ENCODE measurements around the gene GNG2.

GNG2 gene

GRCh38 chr14:51951656-51952055 lies 91.2 kb downstream of the GNG2 start:
- DNase-seq, result no peak

- DNase-seq, result no peak
Observed at GRCh38 chr14:51954031-51954430, 93.6 kb downstream of the GNG2 start.

- no peak for DNase-seq
Observed at GRCh38 chr14:51954657-51955056, 94.2 kb downstream of the GNG2 start.

DNA sequence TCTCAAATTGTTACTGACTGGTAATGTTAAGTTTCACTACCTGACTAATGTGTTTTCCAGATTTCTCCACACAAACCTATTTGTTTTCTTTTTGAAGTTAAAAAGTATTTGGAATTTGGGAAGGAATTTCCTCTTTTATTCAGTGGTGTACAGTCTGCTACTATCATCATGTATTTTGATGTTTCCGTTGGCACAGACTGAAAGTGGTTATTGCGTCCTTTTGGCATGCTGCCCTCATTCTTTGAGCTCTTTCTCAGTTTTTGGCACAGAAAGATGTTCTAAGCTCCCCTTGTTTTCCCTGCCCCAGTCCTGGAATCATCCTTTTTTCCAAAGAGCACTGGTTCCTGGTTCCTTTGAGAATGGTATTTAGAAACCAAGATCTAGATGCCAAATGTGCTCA lies 97.5 kb downstream of the GNG2 start:
- no peak for DNase-seq

DNA sequence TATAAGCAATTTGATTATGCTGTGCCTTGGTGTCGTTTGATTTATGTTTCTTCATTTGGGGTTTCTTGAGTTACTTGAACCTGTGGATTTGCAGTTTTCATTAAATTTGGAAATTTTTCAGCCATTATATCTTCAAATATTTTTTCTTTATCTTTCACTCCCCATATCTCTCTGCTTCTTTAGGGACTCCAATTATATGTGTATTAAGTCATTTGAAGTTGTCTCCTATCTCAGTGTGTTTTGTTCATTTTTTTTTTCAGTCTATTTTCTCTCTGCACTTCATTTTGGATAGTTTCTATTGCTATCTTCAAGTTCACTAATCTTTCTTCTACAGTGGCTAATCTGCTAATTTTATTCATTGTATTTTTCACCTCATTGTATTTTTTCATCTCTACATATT lies 99.5 kb downstream of the GNG2 start:
- DNase-seq, result no peak

GRCh38 chr14:51960866-51961265 lies 100.5 kb downstream of the GNG2 start:
- no peak for DNase-seq

DNA sequence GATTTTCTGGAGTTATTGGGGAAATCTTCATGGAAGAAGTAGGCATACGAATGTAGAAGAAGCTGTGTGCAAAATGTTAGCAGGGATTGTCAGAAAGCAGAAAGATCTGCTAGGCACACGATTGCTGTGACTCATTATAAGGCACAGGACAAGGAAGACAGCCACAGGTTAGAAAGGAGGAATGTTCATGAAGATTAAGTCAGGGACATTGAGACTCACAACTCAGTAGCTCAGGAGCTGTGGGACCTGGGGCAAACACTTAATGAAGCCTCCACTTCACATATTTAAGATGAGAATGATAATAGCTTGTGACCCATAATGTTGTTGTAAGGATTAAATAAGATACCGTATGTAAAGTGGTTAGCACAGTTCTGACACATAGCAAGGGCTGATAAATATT lies 102.3 kb downstream of the GNG2 start:
- DNase-seq, result no peak

DNA sequence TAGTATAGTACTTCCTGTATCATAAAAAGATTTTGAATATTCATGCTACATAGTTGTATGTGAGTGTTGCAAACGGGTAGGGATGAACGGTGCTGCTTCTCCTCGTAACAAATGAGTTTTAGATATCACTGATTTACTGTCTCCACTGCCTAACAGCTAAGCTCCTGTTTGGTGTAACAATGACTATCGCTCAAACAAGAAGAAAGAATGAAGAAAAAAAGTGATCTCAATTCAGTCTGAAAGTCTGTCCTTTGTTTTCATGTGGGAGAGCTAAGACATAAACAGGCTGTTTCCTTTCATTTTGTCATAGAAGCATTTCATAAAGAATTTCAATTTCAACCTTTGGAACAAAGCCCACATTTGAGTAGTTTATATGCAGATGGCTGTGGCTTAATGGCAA lies 102.9 kb downstream of the GNG2 start:
- no peak for DNase-seq

GRCh38 chr14:51967521-51967920 lies 107.1 kb downstream of the GNG2 start:
- no peak for DNase-seq

DNA sequence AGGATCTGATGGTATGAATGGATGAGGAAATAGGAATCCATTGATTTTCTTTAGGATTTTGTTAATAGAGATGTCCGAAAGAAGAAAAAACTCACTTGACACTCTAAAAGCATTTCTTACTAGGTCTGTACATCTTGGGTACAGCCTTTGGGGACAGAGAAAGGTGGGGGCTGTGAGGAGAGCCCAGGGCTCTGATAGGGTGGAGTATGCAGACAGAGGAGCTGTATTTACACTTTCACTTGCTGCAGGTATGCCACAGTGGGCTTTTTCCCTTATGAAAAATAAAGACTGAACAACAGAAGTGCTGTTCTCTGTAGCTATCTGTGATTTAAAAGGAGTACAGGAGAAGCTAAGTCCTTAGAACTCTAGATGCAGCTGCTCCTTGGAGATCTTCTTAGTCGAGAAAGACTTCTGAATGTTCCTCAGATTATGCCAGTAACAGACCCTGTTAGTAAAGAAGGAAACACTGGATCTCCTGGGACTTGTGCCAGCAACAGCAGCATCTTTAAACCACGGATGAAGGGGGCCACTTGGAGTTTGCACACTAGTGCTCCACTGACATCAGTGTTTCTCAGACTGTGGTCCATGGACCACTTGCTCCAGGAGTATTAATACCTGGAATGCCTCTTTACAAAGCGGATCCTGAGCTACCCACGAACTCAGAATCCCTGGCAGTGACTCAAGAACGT lies 109.6 kb downstream of the GNG2 start:
- DNase-seq, result no peak

GRCh38 chr14:51972566-51972965 lies 112.2 kb downstream of the GNG2 start:
- DNase-seq, result no peak

- no peak for DNase-seq
Observed at GRCh38 chr14:51977075-51977474, 116.7 kb downstream of the GNG2 start.

- no peak for DNase-seq
Observed at GRCh38 chr14:51978681-51979085, 118.3 kb downstream of the GNG2 start.

DNA sequence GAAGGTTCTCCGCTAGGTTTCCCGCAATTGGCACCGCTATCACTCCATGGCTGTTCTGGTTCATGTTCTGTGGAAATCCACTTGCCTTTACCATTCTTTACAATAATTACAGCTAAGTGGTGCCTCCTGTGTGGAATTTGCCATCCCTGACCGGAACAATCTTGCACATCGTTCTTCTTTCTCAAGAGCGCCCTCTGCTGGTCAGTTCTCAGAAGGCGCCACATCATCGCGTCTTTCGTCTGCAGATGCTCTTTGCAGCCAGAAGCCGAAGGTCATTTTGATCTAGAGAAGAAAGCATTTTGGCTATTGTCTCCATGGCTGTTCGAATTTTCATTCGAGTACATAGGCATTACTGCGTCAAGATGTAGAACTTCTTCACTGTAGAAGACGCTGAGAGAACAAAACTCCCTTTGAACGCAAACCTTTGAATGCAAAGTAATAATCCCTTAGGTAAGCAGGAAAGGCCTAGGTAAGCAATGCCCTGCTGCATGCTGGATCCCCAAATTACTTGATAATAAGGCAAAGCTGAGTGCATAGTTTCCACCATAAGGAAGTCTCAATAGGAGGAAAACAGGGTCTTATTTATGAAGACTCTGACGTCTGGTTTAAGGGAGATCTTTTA lies 118.8 kb downstream of the GNG2 start:
- peak; percentile 91 for DNase-seq

- no peak for DNase-seq
Observed at GRCh38 chr14:51981218-51981854, 120.9 kb downstream of the GNG2 start.

- DNase-seq, result no peak
Observed at GRCh38 chr14:51988221-51988620, 127.8 kb downstream of the GNG2 start.

- DNase-seq, result peak; percentile 93
Observed at GRCh38 chr14:51989293-51990234, 129.2 kb downstream of the GNG2 start, which contains the start of gene RTRAF. Gene RTRAF, plus strand, starts transcription at chr14:51989546. Its CDS starts 94 bp downstream, at chr14:51989640.

DNA sequence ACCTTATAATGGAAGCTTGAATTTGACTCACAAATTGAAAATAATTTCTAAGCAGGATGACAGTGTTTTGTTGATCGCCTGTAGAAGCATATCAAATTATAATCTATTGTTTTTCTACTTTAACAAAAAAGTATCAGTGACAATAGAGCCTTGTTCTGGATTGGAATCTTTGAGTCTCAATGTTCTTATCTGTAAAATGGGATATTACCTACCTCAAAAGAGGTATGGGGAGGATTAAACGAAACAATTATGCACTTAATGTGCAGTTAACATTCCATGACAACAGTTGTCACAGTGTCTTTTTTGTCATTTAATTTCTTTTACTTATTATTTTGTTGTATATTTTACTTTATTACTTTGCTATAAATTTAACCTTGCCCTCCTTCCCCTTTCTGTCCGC lies 130.1 kb downstream of the GNG2 start:
- no peak for DNase-seq

DNA sequence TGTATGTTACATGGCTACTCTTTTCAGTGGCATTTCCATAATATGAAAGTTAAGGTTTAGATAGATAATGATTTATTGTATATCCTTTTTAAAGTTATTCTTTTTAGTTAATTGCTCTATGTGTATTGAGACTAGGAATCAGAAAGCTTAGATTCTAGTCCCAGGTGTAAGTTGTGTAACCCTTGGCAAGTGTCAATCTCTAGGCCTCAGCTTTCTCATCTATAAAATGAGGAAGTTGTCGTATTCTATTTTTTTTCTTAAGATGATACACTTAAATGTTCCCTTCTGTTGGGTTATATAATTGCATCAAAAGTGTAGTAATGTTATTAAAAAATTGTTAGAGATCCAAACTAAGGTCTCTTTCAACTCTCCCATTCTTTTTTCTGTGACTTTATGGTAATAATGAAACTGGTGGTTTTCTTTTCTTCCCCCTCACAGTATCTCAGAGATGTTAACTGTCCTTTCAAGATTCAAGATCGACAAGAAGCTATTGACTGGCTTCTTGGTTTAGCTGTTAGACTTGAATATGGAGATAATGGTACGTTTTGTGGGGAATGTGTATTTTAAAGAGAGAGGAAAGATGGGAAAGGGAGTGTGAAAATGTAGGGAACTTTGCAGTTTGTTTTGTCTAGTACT lies 133.0 kb downstream of the GNG2 start:
- DNase-seq, result no peak

DNA sequence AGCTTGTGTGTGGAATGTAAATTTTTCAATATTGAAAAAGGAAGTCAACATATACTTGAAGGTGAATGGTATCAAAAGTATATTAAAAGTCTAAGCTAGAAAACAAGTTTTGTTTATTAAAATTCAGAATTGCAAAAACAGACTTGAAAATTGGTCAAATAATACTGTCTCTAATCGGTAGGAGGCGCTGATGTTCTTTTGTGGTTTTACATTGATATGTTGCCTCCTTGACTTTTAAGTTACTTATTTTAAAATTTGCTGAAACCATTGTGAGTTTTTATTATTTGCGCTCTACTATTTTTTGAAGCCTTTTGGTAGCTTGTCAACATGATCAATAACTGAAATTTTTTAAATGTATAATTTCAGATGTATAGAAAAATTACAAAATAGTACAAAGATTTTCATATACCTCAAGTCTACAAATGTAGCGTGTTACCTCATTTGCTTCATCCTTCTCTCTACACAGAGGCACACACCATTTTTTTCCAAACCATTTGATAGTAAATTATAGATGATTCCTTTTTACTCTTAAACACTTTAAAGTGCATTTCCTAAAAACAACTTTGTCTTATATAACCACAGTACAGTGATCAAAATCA lies 135.8 kb downstream of the GNG2 start:
- no peak for DNase-seq

DNA sequence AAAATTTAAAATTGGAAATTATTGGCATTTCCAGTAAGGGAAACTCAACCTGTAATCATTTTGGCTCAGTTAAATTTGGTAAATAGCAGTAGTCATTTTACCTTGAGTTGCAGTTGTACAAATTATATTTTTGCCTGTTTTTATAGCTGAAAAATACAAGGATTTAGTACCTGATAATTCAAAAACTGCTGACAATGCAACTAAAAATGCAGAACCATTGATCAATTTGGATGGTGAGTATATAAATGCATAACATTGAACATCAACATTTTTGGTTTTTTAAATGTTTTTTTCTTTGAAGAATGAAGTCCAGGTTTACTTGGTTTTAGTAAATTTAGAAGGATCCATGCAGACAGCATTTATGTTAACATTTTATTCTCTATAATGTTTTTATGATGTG lies 137.9 kb downstream of the GNG2 start:
- no peak for DNase-seq

DNA sequence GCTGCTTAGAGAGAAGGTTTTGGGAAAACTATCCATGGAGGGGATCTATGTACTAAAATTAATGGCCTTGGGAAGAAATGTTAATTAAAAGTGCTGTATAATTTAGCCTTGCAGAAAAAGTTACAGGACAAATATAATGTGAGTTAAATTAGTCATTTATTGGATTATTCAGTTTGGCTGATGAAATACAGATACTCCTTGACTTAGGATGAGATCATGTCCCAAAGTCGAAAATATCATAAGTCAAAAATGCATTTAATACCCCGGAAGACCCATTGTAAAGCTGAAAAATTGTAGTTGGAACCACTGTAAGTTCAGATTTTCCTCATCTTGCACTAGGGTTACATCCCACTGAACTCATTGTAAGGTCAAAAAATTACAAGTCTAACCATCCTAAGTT lies 138.7 kb downstream of the GNG2 start:
- DNase-seq, result no peak

All from right forelimb (tissue), 1 donor.